Measurements from ENCODE around the gene ZNF813. TPM values are rescaled to one million over a fixed set of nuclear protein-coding genes. Genes with fewer than 3 reads are reported as not detected.
A peak's percentile ranks its signal among the peaks of the same experiment; 100 is the strongest.
"Not testable (repeated sequence)": the region's sequence is repeated elsewhere in the genome, so short reads cannot be mapped to it uniquely, and the experiment has no call there.

Gene ZNF813
- total RNA-seq, 8 experiments from 2014 or later, result 1.6 to 4.9 (median 3.0) TPM

DNA sequence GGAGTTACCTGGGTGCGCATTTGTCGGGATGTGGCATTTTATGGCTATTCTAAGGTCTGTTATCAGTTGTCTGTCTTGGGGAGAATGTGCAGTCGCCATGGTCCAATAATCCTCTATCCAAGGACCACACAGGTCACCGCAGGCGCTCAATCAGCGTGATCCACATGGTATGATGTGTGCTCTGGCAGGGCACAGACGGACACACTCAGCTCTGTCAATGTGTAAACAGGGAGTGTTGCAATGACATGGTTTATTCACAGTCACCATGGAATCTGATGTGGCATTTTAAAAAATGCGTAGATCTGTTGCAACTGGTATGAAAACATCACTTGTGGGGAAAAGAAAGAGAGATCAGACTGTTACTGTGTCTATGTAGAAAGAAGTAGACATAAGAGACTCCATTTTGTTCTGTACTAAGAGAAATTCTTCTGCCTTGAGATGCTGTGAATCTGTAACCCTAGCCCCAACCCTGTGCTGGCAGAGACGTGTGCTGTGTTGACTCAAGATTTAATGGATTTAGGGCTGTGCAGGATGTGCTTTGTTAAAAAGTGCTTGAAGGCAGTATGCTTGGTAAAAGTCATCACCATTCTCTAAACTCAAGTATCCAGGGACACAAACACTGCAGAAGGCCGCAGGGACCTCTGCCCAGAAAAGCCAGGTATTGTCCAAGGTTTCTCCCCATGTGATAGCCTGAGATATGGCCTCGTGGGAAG lies 29.9 kb downstream of the ZNF813 start:
- 33 to 42% (median 40%) methylated on average over 1 to 2 of the region's 11 CpGs; no CpG with 5 or more reads in 7 of the 10 experiments for WGBS, 10 experiments
- ATAC-seq (replicated peaks in 6 of 8), result peak in 6 of 8 experiments; percentile 26 to 100 (median 84)

DNA sequence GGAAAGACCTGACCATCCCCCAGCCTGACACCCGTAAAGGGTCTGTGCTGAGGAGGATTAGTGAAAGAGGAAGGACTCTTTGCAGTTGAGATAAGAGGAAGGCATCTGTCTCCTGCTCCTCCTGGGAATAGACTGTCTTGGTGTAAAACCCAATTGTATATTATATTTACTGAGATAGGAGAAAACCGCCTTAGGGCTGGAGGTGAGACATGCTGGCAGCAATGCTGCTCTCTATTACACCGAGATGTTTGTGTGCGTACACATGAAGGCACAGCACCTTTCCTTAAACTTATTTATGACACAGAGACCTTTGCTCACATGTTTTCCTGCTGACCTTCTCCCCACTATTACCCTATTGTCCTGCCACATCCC lies 30.5 kb downstream of the ZNF813 start:
- in situ Hi-C loops (cut with MboI; ENCODE audit: low pct_unique_long_range_greater_than_20kb in 2 of 9, low sequenced_read_pairs in 9 of 9, unreplicated experiment in 9 of 9), result not testable (repeated sequence)
- H3K27ac ChIP-seq, result peak overlapping the region in 1 of 2 donors; percentile 79
- 67 to 100% (median 73%) methylated on average over 1 to 3 of the region's 4 CpGs; no CpG with 5 or more reads in 7 of the 10 experiments for WGBS, 10 experiments

More for the DNA sequence above, 29.9 kb downstream of the ZNF813 start:
- Histone ChIP-seq H3K4me1 (replicated peaks in 1 of 2) (peaks cover 0 to 12% of the 10 kb centered on the region in 2 donors), H3K27ac (peak overlapping the region in 1 of 2 donors; percentile 79)
- H3K4me3 ChIP-seq; in situ Hi-C loops (cut with MboI; ENCODE audit: low pct_unique_long_range_greater_than_20kb in 2 of 9, low sequenced_read_pairs in 9 of 9, unreplicated experiment in 9 of 9): not testable (repeated sequence)

GRCh38 chr19:53503151-53503550 lies 35.6 kb downstream of the ZNF813 start:
- WGBS, 10 experiments, result 20 to 80% (median 58%) methylated on average over 1 to 6 of the region's 7 CpGs; no CpG with 5 or more reads in 4 of the 10 experiments
- in situ Hi-C loops (cut with MboI; ENCODE audit: low pct_unique_long_range_greater_than_20kb in 2 of 9, low sequenced_read_pairs in 9 of 9, unreplicated experiment in 9 of 9); H3K27ac ChIP-seq: not testable (repeated sequence)
- H3K4me1 ChIP-seq (replicated peaks in 1 of 2), result peaks cover 12 to 14% of the 10 kb centered on the region in 2 donors
- H3K4me3 ChIP-seq, result peak overlapping the region in 1 of 5 donors; percentile 22
- peak in 5 of 8 experiments; percentile 7 to 25 (median 11) for ATAC-seq (replicated peaks in 6 of 8)

More for the DNA sequence above, 30.5 kb downstream of the ZNF813 start:
- H3K4me1 ChIP-seq (replicated peaks in 1 of 2), result peaks cover 0 to 12% of the 10 kb centered on the region in 2 donors
- not testable (repeated sequence) for ATAC-seq (replicated peaks in 6 of 8); H3K4me3 ChIP-seq

DNA sequence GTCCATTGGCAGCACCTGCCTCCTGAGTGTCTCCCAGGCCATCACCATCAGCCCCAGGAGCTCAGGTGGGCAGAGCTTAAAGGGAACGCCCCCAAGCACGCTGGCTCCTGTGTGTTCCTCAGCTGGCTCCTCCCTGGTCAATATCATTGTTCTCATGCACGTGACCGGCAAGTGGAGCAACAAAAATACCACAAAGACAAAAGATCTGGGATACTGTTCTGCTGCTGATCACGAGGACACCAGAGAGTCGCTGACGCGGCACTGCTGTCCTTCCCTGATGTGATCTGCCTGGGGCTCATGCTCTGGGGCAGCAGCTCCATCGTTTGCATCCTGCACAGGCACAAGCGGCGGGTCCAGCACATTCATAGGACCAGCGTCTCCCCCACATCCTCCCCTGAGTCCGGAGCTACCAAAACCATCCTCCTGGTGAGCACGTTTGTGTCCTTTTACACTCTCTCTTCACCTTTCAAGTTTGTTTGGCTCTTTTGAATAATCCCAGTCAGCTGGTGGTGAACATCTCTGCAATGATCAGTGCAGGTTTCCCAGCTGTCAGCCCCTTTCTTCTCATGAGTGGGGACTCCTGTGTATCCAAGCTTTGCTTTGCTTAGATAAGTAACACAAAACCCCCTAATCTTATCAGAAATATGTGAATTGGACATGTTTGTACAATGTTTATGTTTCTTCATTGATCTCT lies 36.3 kb downstream of the ZNF813 start:
- WGBS, 10 experiments, result no CpG with 5 or more reads among the region's 14 CpGs
- ATAC-seq (replicated peaks in 6 of 8), result peak; percentile 52 to 93 (median 86)
- H3K4me1 ChIP-seq (replicated peaks in 1 of 2), result peaks cover 10 to 12% of the 10 kb centered on the region in 2 donors
- H3K27ac ChIP-seq; in situ Hi-C loops (cut with MboI; ENCODE audit: low pct_unique_long_range_greater_than_20kb in 2 of 9, low sequenced_read_pairs in 9 of 9, unreplicated experiment in 9 of 9): not testable (repeated sequence)
- H3K4me3 ChIP-seq, result peak overlapping the region in 3 of 5 donors; percentile 19 to 62 (median 30)

- H3K4me3 ChIP-seq, result peak overlapping the region in 4 of 5 donors; percentile 19 to 62 (median 26)
- WGBS, 10 experiments, result 30 to 86% (median 60%) methylated on average over 1 to 4 of the region's 13 CpGs; no CpG with 5 or more reads in 6 of the 10 experiments
- in situ Hi-C loops (cut with MboI; ENCODE audit: low pct_unique_long_range_greater_than_20kb in 2 of 9, low sequenced_read_pairs in 9 of 9, unreplicated experiment in 9 of 9), result not testable (repeated sequence)
These were observed 36.8 kb downstream of the ZNF813 start for GRCh38 chr19:53504365-53504703.

GRCh38 chr19:53504885-53505284 lies 37.4 kb downstream of the ZNF813 start:
- peak in 6 of 8 experiments; percentile 4 to 65 (median 42) for ATAC-seq (replicated peaks in 6 of 8)
- Histone ChIP-seq H3K4me3 (peak overlapping the region in 3 of 5 donors; percentile 23 to 62 (median 30)), H3K27ac (no peak overlapping the region), H3K4me1 (replicated peaks in 1 of 2) (peaks cover 10 to 12% of the 10 kb centered on the region in 2 donors)
- in situ Hi-C loops (cut with MboI; ENCODE audit: low pct_unique_long_range_greater_than_20kb in 2 of 9, low sequenced_read_pairs in 9 of 9, unreplicated experiment in 9 of 9), result no loop called here
- 8 to 86% (median 50%) methylated on average over 1 to 5 of the region's 7 CpGs; no CpG with 5 or more reads in 1 of the 10 experiments for WGBS, 10 experiments

More at GRCh38 chr19:53504365-53504703, 36.8 kb downstream of the ZNF813 start:
- not testable (repeated sequence) for H3K27ac ChIP-seq
- ATAC-seq (replicated peaks in 6 of 8), result peak; percentile 61 to 98 (median 74)
- H3K4me1 ChIP-seq (replicated peaks in 1 of 2), result peaks cover 10 to 12% of the 10 kb centered on the region in 2 donors

- no peak for ATAC-seq (replicated peaks in 6 of 8)
- no peak overlapping the region for H3K4me3 ChIP-seq
- in situ Hi-C loops (cut with MboI; ENCODE audit: low pct_unique_long_range_greater_than_20kb in 2 of 9, low sequenced_read_pairs in 9 of 9, unreplicated experiment in 9 of 9), result no loop called here
- WGBS, 10 experiments, result 0 to 100% (median 58%) methylated on average over 1 to 5 of the region's 8 CpGs; no CpG with 5 or more reads in 1 of the 10 experiments
- peaks cover 10 to 12% of the 10 kb centered on the region in 2 donors for H3K4me1 ChIP-seq (replicated peaks in 1 of 2)
- no peak overlapping the region for H3K27ac ChIP-seq
These were observed 39.2 kb downstream of the ZNF813 start for GRCh38 chr19:53506728-53507127.

- no peak for ATAC-seq (replicated peaks in 6 of 8)
- in situ Hi-C loops (cut with MboI; ENCODE audit: low pct_unique_long_range_greater_than_20kb in 2 of 9, low sequenced_read_pairs in 9 of 9, unreplicated experiment in 9 of 9), result no loop called here
- Histone ChIP-seq H3K4me1 (replicated peaks in 1 of 2) (peaks cover 10 to 12% of the 10 kb centered on the region in 2 donors), H3K27ac (no peak overlapping the region), H3K4me3 (no peak overlapping the region)
- 14 to 96% (median 82%) methylated on average over 2 to 13 of the region's 17 CpGs; no CpG with 5 or more reads in 1 of the 10 experiments for WGBS, 10 experiments
These were observed 40.2 kb downstream of the ZNF813 start for GRCh38 chr19:53507523-53508442.

- ATAC-seq (replicated peaks in 6 of 8), result no peak
- Histone ChIP-seq H3K27ac (no peak overlapping the region), H3K4me3 (no peak overlapping the region), H3K4me1 (replicated peaks in 1 of 2) (peaks cover 7 to 8% of the 10 kb centered on the region in 2 donors)
- in situ Hi-C loops (cut with MboI; ENCODE audit: low pct_unique_long_range_greater_than_20kb in 2 of 9, low sequenced_read_pairs in 9 of 9, unreplicated experiment in 9 of 9), result no loop called here
- WGBS, 10 experiments, result 0 to 100% (median 59%) methylated on average over 1 to 3 of the region's 3 CpGs; no CpG with 5 or more reads in 2 of the 10 experiments
These were observed 41.9 kb downstream of the ZNF813 start for GRCh38 chr19:53509443-53509842.

GRCh38 chr19:53509845-53510244 lies 42.3 kb downstream of the ZNF813 start:
- 30 to 100% (median 71%) methylated on average over 1 to 5 of the region's 5 CpGs; no CpG with 5 or more reads in 3 of the 10 experiments for WGBS, 10 experiments
- Histone ChIP-seq H3K4me3 (no peak overlapping the region), H3K27ac (no peak overlapping the region), H3K4me1 (replicated peaks in 1 of 2) (peaks cover 3 to 4% of the 10 kb centered on the region in 2 donors)
- ATAC-seq (replicated peaks in 6 of 8), result no peak
- in situ Hi-C loops (cut with MboI; ENCODE audit: low pct_unique_long_range_greater_than_20kb in 2 of 9, low sequenced_read_pairs in 9 of 9, unreplicated experiment in 9 of 9), result no loop called here

GRCh38 chr19:53511357-53511756 lies 43.8 kb downstream of the ZNF813 start:
- H3K27ac ChIP-seq, result no peak overlapping the region
- WGBS, 10 experiments, result 65 to 100% (median 95%) methylated on average over 1 to 2 of the region's 2 CpGs
- in situ Hi-C loops (cut with MboI; ENCODE audit: low pct_unique_long_range_greater_than_20kb in 2 of 9, low sequenced_read_pairs in 9 of 9, unreplicated experiment in 9 of 9), result no loop called here
- no peaks in the 10 kb centered on the region for H3K4me1 ChIP-seq (replicated peaks in 1 of 2)
- no peak for ATAC-seq (replicated peaks in 6 of 8)
- no peak overlapping the region for H3K4me3 ChIP-seq

DNA sequence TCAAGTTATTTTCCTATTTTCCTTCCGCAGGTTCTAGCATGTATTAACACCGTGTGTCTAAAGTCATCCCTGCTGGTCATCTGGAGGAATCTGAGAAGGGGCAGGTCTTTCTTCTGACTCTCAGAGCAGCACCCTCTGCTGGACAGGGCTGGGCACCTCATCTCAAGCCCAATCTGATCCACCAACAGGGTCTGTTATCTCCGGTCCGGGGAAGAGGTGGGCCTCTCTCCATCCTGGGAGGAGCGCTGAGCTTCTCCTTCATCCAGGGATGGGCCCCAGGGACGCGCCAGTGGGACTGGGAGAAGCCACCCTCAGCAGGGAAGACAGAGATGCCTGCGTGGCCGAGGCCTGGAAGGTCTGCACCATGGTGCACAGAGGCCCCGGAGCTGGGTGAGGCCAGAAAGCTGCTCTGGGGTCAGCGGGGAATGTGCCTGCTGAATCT lies 44.4 kb downstream of the ZNF813 start:
- Histone ChIP-seq H3K4me1 (replicated peaks in 1 of 2) (no peaks in the 10 kb centered on the region), H3K27ac (no peak overlapping the region), H3K4me3 (no peak overlapping the region)
- WGBS, 10 experiments, result 0 to 50% (median 8%) methylated on average over 1 to 5 of the region's 11 CpGs; no CpG with 5 or more reads in 2 of the 10 experiments
- in situ Hi-C loops (cut with MboI; ENCODE audit: low pct_unique_long_range_greater_than_20kb in 2 of 9, low sequenced_read_pairs in 9 of 9, unreplicated experiment in 9 of 9), result no loop called here
- ATAC-seq (replicated peaks in 6 of 8), result peak; percentile 32 to 97 (median 63)
